22Rv1 (cell line): Measurements from ENCODE around the gene ZFP42.

Source experiments
- CTCF ChIP-seq: fragments of 450-650 bp; IDR thresholded peaks from 2 replicates; pipeline ENCODE4 v1.5.1; 2017; ENCODE audit warnings: mild to moderate bottlenecking
- ZFX ChIP-seq: fragments of 450-650 bp; IDR thresholded peaks from 2 replicates; pipeline ENCODE4 v1.6.1; 2017; ENCODE audit warnings: antibody characterized with exemption, borderline replicate concordance

DNA sequence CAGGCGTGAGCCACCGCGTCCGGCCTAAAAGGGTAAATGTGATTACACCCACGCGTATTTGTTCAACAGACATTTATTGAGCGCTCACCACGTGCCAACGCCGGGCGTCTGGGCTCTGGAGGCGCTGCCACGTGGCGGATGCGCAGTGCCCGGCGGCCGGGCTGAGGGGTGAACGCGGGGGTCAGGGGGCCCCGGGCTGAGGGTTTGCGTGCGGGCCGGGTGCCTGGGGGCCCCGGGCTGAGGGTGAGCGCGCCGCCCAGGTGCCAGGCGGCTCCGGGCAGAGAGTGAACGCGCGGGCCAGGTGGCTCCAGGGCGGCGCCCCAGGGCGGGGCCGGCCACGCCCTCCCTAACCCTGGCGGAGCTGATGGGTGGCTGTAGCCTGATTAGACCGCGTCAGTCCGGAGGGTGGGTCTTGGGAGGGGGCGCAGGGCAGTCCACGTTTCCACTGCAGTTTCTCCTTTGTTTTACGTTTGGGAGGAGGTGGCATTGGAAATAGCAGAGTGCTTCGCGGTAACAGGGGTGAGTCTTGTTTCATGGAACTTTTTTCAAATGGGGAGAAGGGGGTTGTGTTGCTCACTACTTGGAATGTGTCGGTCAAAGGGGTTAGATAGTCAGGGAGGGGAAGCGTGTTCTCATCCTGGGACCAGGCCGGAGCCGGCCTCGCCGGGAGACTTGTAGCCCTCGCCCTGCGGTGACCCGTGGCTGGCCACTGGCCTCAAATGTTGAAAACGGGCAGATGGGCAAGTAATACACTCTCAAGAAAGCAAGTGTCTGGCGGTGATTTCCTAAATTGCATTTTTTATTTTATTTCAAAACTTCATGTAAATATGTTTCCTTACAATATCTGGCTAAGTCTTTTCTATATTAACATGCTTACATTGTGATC, at the start of gene ZFP42:
- TF ChIP-seq CTCF (no peak), ZFX (no peak)
